A549 (cell line): Measurements from ENCODE around the gene FAM187B. TPM values are rescaled to one million over a fixed set of nuclear protein-coding genes. Genes with fewer than 3 reads are reported as not detected.

ENCODE experiments used
- ATAC-seq, 2 experiments: fragments of 200-7000 bp in 1 of 2; fragments of >200 bp in 1 of 2; cut with Nextera tagmentation in 1 of 2; cut with Tn5 transposase in 1 of 2; 3 replicates each; pipeline versions ENCODE4 v1.8.0 to v1.9.1; 2018 to 2020; ENCODE audit warnings: mild to moderate bottlenecking in 1 of 2, moderate library complexity in 1 of 2
- CTCF ChIA-PET: fragments of 300-600 bp; sonication (Branson Sonifier 250); formaldehyde crosslinking; extraction: SDS; loops from one replicate; lab custom pipeline; 2021; ENCODE audit warnings: antibody characterized with exemption, inconsistent platforms; lab: Yijun Ruan, JAX
- POLR2A ChIA-PET: fragments of 350-600 bp; formaldehyde crosslinking; extraction: SDS; loops from one replicate; lab custom pipeline; 2021; ENCODE audit warnings: antibody characterized with exemption, inconsistent platforms; lab: Yijun Ruan, JAX
- DNase-seq, 2 experiments: peaks; one replicate each; pipeline versions ENCODE4 v3.0.0 to v3.0.0-alpha.2; 2011 to 2016; ENCODE audit warnings: low read depth in 1 of 2, low spot score in 1 of 2
- FAIRE-seq: peaks from 2 replicates; lab custom pipeline; 2011; peaks lifted over from hg19 to GRCh38; lab: Jason Lieb, UNC
- H3K27ac ChIP-seq, 2 experiments: fragments of >200 bp; sonication (Bioruptor Twin); formaldehyde crosslinking; 3 replicates each; pipeline ENCODE4 v1.5.1; 2016 to 2017
- H3K4me1 ChIP-seq: fragments of >200 bp; sonication (Bioruptor Twin); formaldehyde crosslinking; 3 replicates; pipeline ENCODE4 v1.6.1; 2016
- H3K4me2 ChIP-seq: fragments of >200 bp; sonication (Bioruptor Twin); formaldehyde crosslinking; 3 replicates; pipeline ENCODE4 v1.6.1; 2016
- H3K4me3 ChIP-seq: fragments of >200 bp; sonication (Bioruptor Twin); formaldehyde crosslinking; 3 replicates; pipeline ENCODE4 v1.5.1; 2016
- H3K9me3 ChIP-seq: fragments of >200 bp; sonication (Bioruptor Twin); formaldehyde crosslinking; 3 replicates; pipeline ENCODE4 v1.6.1; 2016
- CBX8 ChIP-seq: fragments of 200-600 bp; sonication (generic); IDR thresholded peaks from 2 replicates; pipeline ENCODE4 v1.6.1; 2016
- CEBPB ChIP-seq, 2 experiments: fragments of >200 bp in 1 of 2; sonication (Bioruptor Twin) in 1 of 2; formaldehyde crosslinking in 1 of 2; IDR thresholded peaks; 2 replicates each; pipeline ENCODE4 v1.6.1; 2012 to 2016
- CTCF ChIP-seq: fragments of >200 bp; sonication (Bioruptor Twin); formaldehyde crosslinking; IDR thresholded peaks from 3 replicates; pipeline ENCODE4 v1.5.1; 2016
- EHF ChIP-seq: fragments of 250-450 bp; sonication (Bioruptor Pico); IDR thresholded peaks from 2 replicates; pipeline ENCODE4 v1.5.0; 2020; ENCODE audit warnings: mild to moderate bottlenecking
- EHMT2 ChIP-seq: fragments of 200-600 bp; sonication (generic); IDR thresholded peaks from 2 replicates; pipeline ENCODE4 v1.6.1; 2016; ENCODE audit warnings: antibody characterized with exemption, low read depth, mild to moderate bottlenecking, moderate library complexity
- ESRRA ChIP-seq: fragments of 150-350 bp; IDR thresholded peaks from 2 replicates; pipeline ENCODE4 v1.6.1; 2014; ENCODE audit warnings: mild to moderate bottlenecking, low read length, borderline replicate concordance
- FOSB ChIP-seq: fragments of 250-450 bp; sonication (Bioruptor Pico); IDR thresholded peaks from 2 replicates; pipeline ENCODE4 v1.5.0; 2020; ENCODE audit warnings: mild to moderate bottlenecking, moderate library complexity
- FOSL2 ChIP-seq, 2 experiments: fragments of 450-650 bp in 1 of 2; fragments of >200 bp in 1 of 2; sonication (Bioruptor Twin) in 1 of 2; formaldehyde crosslinking; IDR thresholded peaks; 2 replicates each; pipeline versions ENCODE4 v1.5.0 to v1.6.1; 2016 to 2020; ENCODE audit warnings: mild to moderate bottlenecking in 1 of 2, moderate library complexity in 1 of 2
- HES2 ChIP-seq: fragments of >200 bp; sonication (Bioruptor Twin); formaldehyde crosslinking; IDR thresholded peaks from 2 replicates; pipeline ENCODE4 v1.6.1; 2016
- HOXB13 ChIP-seq: fragments of 250-450 bp; sonication (Bioruptor Pico); IDR thresholded peaks from 2 replicates; pipeline ENCODE4 v1.5.0; 2020; ENCODE audit warnings: low read depth, mild to moderate bottlenecking, moderate library complexity
- KDM1A ChIP-seq: fragments of 200-600 bp; sonication (generic); IDR thresholded peaks from 2 replicates; pipeline ENCODE4 v1.6.1; 2016; ENCODE audit warnings: low read depth, mild to moderate bottlenecking
- MYC ChIP-seq: IDR thresholded peaks from 2 replicates; pipeline ENCODE4 v1.6.1; 2012; ENCODE audit warnings: mild to moderate bottlenecking, inconsistent platforms, low read length, improper control_type of control experiment, borderline replicate concordance
- NFE2L2 ChIP-seq: fragments of 150-350 bp; conservative IDR thresholded peaks from 2 replicates; pipeline ENCODE4 v1.6.1; 2014; ENCODE audit warnings: low read length
- NPAS2 ChIP-seq: fragments of 250-450 bp; sonication (Bioruptor Pico); IDR thresholded peaks from 2 replicates; pipeline ENCODE4 v1.8.0; 2022; ENCODE audit warnings: mild to moderate bottlenecking, moderate library complexity, borderline replicate concordance
- PBX3 ChIP-seq: IDR thresholded peaks from 2 replicates; pipeline ENCODE4 v1.6.1; 2012
- PHF8 ChIP-seq: fragments of 200-600 bp; sonication (generic); IDR thresholded peaks from 2 replicates; pipeline ENCODE4 v1.6.1; 2016; ENCODE audit warnings: low read depth, mild to moderate bottlenecking, antibody characterized with exemption, moderate library complexity, borderline replicate concordance
- RCOR1 ChIP-seq: fragments of 150-350 bp; IDR thresholded peaks from 2 replicates; pipeline ENCODE4 v1.6.1; 2014; ENCODE audit warnings: antibody characterized with exemption, low read length, low read depth
- RFX5 ChIP-seq: fragments of 450-650 bp; IDR thresholded peaks from 2 replicates; pipeline ENCODE4 v1.7.1; 2014; ENCODE audit warnings: antibody characterized with exemption, mild to moderate bottlenecking, moderate library complexity
- SMC3 ChIP-seq: fragments of >200 bp; sonication (Bioruptor Twin); formaldehyde crosslinking; IDR thresholded peaks from 3 replicates; pipeline ENCODE4 v1.6.1; 2018; ENCODE audit warnings: inconsistent platforms
- SREBF2 ChIP-seq: fragments of 450-650 bp; IDR thresholded peaks from 2 replicates; pipeline ENCODE4 v1.6.1; 2014; ENCODE audit warnings: mild to moderate bottlenecking, moderate library complexity
- TFCP2L1 ChIP-seq: fragments of 250-450 bp; sonication (Bioruptor Pico); IDR thresholded peaks from 2 replicates; pipeline ENCODE4 v1.5.0; 2021; ENCODE audit warnings: mild to moderate bottlenecking
- TP53 ChIP-seq: fragments of 250-450 bp; sonication (Bioruptor Pico); IDR thresholded peaks from 2 replicates; pipeline ENCODE4 v1.5.0; 2021; ENCODE audit warnings: mild to moderate bottlenecking, moderate library complexity
- USF2 ChIP-seq: fragments of 450-650 bp; IDR thresholded peaks from 2 replicates; pipeline ENCODE4 v1.6.1; 2014; ENCODE audit warnings: antibody characterized with exemption
- ZNF302 ChIP-seq: fragments of 250-450 bp; sonication (Bioruptor Pico); IDR thresholded peaks from 2 replicates; pipeline ENCODE4 v1.9.0; 2021; ENCODE audit warnings: inconsistent platforms, mild to moderate bottlenecking, moderate library complexity
- WGBS: methylation state at CpG from one replicate; pipeline ENCODE4 v1.1.6; 2017; ENCODE audit errors: missing lambda C conversion rate; 5-methylcytosine and 5-hydroxymethylcytosine counted together
- polyA plus RNA-seq, 4 experiments: library from polyadenylated mRNA; depleted of rRNA in 3 of 4; stranded (reverse); fragments of >200 nt; fragmentation: RNase III in 1 of 4; extraction: RNeasy Plus Mini Kit Qiagen cat#74134 plus additional on column Dnase treatment in 1 of 4; gene quantifications; 2 replicates in 3 of 4; 3 replicates in 1 of 4; pipeline ENCODE4 v1.2.3, GENCODE V29; 2011 to 2017
- TF ChIP-seq, protein P1 (sequence below): fragments of 250-450 bp; sonication (Bioruptor Pico); IDR thresholded peaks from 2 replicates; pipeline ENCODE4 v1.5.0; 2020; ENCODE audit warnings: low read depth, mild to moderate bottlenecking, moderate library complexity
- TF ChIP-seq, protein P2 (sequence below): IDR thresholded peaks from 2 replicates; pipeline ENCODE4 v1.6.1; 2012

Gene FAM187B
- polyA plus RNA-seq, 2 of the 4 experiments (the other 2 are of a cell fraction) = not detected

- FAIRE-seq = no peak
Observed at GRCh38 chr19:35212241-35212640, 16.3 kb downstream of the FAM187B start.

GRCh38 chr19:35211545-35212230 is 16.9 kb downstream of the FAM187B start:
- ChIA-PET POLR2A (no interaction called here), CTCF (interaction anchor here (0.6 to 1.2 kb wide), 3 partner anchors 13 to 77 kb away, joined by 4 read pairs; no protein-coding TSS in a partner anchor)
- WGBS = 76% methylated on average over 7 of the region's 7 CpGs
- ATAC-seq = no peak
- FAIRE-seq = no peak
- no peak overlapping the region for H3K27ac ChIP-seq
- H3K4me1 ChIP-seq = peaks cover 13% of the 10 kb centered on the region
- H3K4me2 ChIP-seq = no peak overlapping the region
- no peak for DNase-seq
- TF ChIP-seq FOSL2 (IDR thresholded peaks at IDR 0.05) (no peak), FOSL2 (CRISPR knock-in tag; IDR thresholded peaks at IDR 0.05) (no peak), CEBPB (IDR thresholded peaks at IDR 0.05) (0 out of 4 replicates have a peak, but pooled peaks of 1 of the 2 experiments have one; percentile 11)
- H3K4me3 ChIP-seq = no peak overlapping the region
- peaks cover 9% of the 10 kb centered on the region for H3K9me3 ChIP-seq

More at GRCh38 chr19:35212241-35212640, 16.3 kb downstream of the FAM187B start:
- H3K4me3 ChIP-seq = no peak overlapping the region
- H3K27ac ChIP-seq = no peak overlapping the region
- no peak overlapping the region for H3K4me2 ChIP-seq
- DNase-seq (no peak), ATAC-seq (no peak)
- WGBS = 44% methylated on average over 7 of the region's 7 CpGs
- peaks cover 13% of the 10 kb centered on the region for H3K4me1 ChIP-seq
- POLR2A ChIA-PET = no interaction called here
- CTCF ChIA-PET = no interaction called here
- H3K9me3 ChIP-seq = peaks cover 15% of the 10 kb centered on the region
- no peak for TF ChIP-seq TFCP2L1 (CRISPR knock-in tag)
- TF ChIP-seq PBX3 = no peak
- TF ChIP-seq SMC3 = no peak
- TF ChIP-seq ESRRA = no peak
- TF ChIP-seq PHF8 = no peak
- TF ChIP-seq TP53 (CRISPR knock-in tag) = no peak

- 49% methylated on average over 4 of the region's 4 CpGs for WGBS
- Histone ChIP-seq H3K4me1 (peaks cover 13% of the 10 kb centered on the region), H3K27ac (no peak overlapping the region), H3K9me3 (no peaks in the 10 kb centered on the region; the same call in 2 of the 3 replicates), H3K4me3 (no peak overlapping the region), H3K4me2 (no peak overlapping the region)
- DNase-seq (no peak), ATAC-seq (no peak), FAIRE-seq (no peak)
- CTCF ChIA-PET = no interaction called here
- POLR2A ChIA-PET = no interaction called here
- TF ChIP-seq CBX8 (no peak), SREBF2 (no peak), FOSB (CRISPR knock-in tag) (no peak), TFCP2L1 (CRISPR knock-in tag) (no peak), NPAS2 (no peak), HES2 (no peak), RFX5 (no peak), CTCF (no peak), ZNF302 (CRISPR knock-in tag) (no peak), USF2 (no peak), NFE2L2 (no peak), RCOR1 (no peak), EHMT2 (no peak), HOXB13 (CRISPR knock-in tag) (no peak), EHF (no peak), KDM1A (no peak), MYC (no peak)
- TF ChIP-seq, protein P1, sequence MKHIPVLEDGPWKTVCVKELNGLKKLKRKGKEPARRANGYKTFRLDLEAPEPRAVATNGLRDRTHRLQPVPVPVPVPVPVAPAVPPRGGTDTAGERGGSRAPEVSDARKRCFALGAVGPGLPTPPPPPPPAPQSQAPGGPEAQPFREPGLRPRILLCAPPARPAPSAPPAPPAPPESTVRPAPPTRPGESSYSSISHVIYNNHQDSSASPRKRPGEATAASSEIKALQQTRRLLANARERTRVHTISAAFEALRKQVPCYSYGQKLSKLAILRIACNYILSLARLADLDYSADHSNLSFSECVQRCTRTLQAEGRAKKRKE (CRISPR knock-in tag) = no peak
- TF ChIP-seq, protein P2, sequence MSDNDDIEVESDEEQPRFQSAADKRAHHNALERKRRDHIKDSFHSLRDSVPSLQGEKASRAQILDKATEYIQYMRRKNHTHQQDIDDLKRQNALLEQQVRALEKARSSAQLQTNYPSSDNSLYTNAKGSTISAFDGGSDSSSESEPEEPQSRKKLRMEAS = no peak
Observed at GRCh38 chr19:35209646-35210045, 18.9 kb downstream of the FAM187B start.
